Endodermal cell (in vitro differentiated cells): Measurements from ENCODE around the gene UPK2. TPM values are rescaled to one million over a fixed set of nuclear protein-coding genes. Genes with fewer than 3 reads are reported as not detected.
A peak's percentile ranks its signal among the peaks of the same experiment; 100 is the strongest.

ENCODE experiments used
- DNase-seq: peaks from one replicate; pipeline ENCODE4 v3.0.0-alpha.2; 2017
- H3K27ac ChIP-seq: 2 replicates; pipeline ENCODE4 v1.5.1; 2013; ENCODE audit warnings: mild to moderate bottlenecking, low read depth, low read length, moderate library complexity
- H3K27me3 ChIP-seq: 2 replicates; pipeline ENCODE4 v1.6.1; 2013; ENCODE audit warnings: mild to moderate bottlenecking, low read length, moderate library complexity; ENCODE audit not compliant: insufficient read depth, control insufficient read depth, poor library complexity, severe bottlenecking
- H3K36me3 ChIP-seq: 2 replicates; pipeline ENCODE4 v1.7.0; 2013; ENCODE audit warnings: mild to moderate bottlenecking, low read length, moderate library complexity; ENCODE audit not compliant: control insufficient read depth, insufficient read depth
- H3K4me1 ChIP-seq: one replicate; pipeline ENCODE4 v1.7.0; 2013; ENCODE audit warnings: low read length; ENCODE audit not compliant: control insufficient read depth, insufficient read depth
- H3K4me3 ChIP-seq: 2 replicates; pipeline ENCODE4 v1.5.1; 2013; ENCODE audit warnings: mild to moderate bottlenecking, low read length, moderate library complexity
- H3K9ac ChIP-seq: 2 replicates; pipeline ENCODE4 v1.6.1; 2013; ENCODE audit warnings: mild to moderate bottlenecking, low read length, moderate library complexity; ENCODE audit not compliant: poor library complexity, severe bottlenecking; ENCODE audit errors: extremely low read depth
- H3K9me3 ChIP-seq: 2 replicates; pipeline ENCODE4 v1.6.1; 2013; ENCODE audit warnings: mild to moderate bottlenecking, low read length, moderate library complexity; ENCODE audit not compliant: control insufficient read depth
- H3K27ac Mint-ChIP-seq: 2 replicates; pipeline ENCODE4 v1.8.0; 2020; ENCODE audit warnings: mixed read lengths
- H3K27me3 Mint-ChIP-seq: 2 replicates; pipeline ENCODE4 v1.8.0; 2021; ENCODE audit warnings: mild to moderate bottlenecking, mixed read lengths; ENCODE audit not compliant: insufficient read depth
- H3K36me3 Mint-ChIP-seq: 2 replicates; pipeline ENCODE4 v1.8.0; 2020; ENCODE audit warnings: low read depth, mixed read lengths
- H3K4me1 Mint-ChIP-seq: 2 replicates; pipeline ENCODE4 v1.8.0; 2020; ENCODE audit warnings: mixed read lengths
- H3K4me3 Mint-ChIP-seq: 2 replicates; pipeline ENCODE4 v1.8.0; 2020; ENCODE audit warnings: mild to moderate bottlenecking, moderate library complexity, mixed read lengths
- H3K9me3 Mint-ChIP-seq: 2 replicates; pipeline ENCODE4 v1.8.0; 2020; ENCODE audit warnings: mild to moderate bottlenecking, mixed read lengths
- WGBS, 2 experiments: methylation state at CpG; one replicate each; pipeline versions ENCODE4 v1.1.5 to v1.1.7; 2013; ENCODE audit warnings: missing lambda C conversion rate in 2 of 2, mixed read lengths in 1 of 2; ENCODE audit not compliant: insufficient coverage in 1 of 2, insufficient read length in 1 of 2; 5-methylcytosine and 5-hydroxymethylcytosine counted together
- total RNA-seq, 2 donors: library from RNA; stranded (reverse); fragmentation: NEBNext Ultra II Directional in 1 of 2; extraction: Animal tissue kit (Norgen Biotek cat#: 25700) in 1 of 2; gene quantifications; 2 replicates in 1 of 2; 3 replicates in 1 of 2; pipeline ENCODE4 v1.2.1, GENCODE V29; 2021
- TF ChIP-seq, protein P1 (sequence below): fragments of 200-600 bp; sonication (generic); conservative IDR thresholded peaks from 2 replicates; pipeline ENCODE4 v1.5.0; 2021; ENCODE audit warnings: antibody characterized with exemption, mild to moderate bottlenecking

The UPK2 gene
- total RNA-seq, 2 donors from 2014 or later = 0.38 TPM; not detected in 1

DNA sequence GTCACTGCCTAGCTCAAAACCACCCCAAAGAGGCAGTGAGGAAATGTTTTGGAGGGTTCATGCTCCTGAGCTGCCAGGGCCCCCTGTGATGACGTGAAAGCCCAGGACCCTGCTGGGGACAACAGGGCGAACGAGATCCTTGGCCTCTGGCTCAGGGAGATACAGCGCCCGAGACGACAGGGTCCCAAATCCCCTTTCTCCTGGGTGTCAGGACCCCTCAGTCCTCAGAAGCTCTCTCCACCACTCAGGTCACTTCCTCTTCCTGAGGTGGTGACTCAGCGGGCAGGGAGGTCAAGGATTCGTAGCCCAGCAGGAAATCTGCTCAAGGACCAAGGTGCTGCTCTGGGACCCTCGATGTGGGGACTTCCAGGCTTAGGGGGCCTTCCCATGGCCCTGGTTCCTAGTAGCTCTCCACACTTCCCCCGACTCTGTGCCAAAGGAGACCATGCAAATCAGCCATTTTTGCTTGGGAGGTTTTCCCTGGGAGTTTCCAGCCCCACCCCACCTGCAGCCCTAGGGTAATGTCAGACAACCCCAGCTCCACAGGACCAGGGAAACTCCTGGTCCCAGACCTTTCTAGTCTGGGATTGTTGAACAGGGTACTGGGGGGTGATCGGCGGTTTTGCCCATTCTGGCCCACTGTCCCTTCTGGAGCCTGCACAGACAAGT, 43.2 kb upstream of the UPK2 start:
- DNase-seq = no peak
- no peaks in the 10 kb centered on the region for H3K27me3 ChIP-seq
- Mint-ChIP-seq H3K36me3 (peaks cover 5% of the 10 kb centered on the region), H3K4me1 (peaks cover 72% of the 10 kb centered on the region), H3K27ac (peak overlapping the region; percentile 100), H3K27me3 (no peaks in the 10 kb centered on the region), H3K9me3 (no peaks in the 10 kb centered on the region), H3K4me3 (peak overlapping the region; percentile 57)
- H3K27ac ChIP-seq = peak overlapping the region; percentile 91
- TF ChIP-seq, protein P1, sequence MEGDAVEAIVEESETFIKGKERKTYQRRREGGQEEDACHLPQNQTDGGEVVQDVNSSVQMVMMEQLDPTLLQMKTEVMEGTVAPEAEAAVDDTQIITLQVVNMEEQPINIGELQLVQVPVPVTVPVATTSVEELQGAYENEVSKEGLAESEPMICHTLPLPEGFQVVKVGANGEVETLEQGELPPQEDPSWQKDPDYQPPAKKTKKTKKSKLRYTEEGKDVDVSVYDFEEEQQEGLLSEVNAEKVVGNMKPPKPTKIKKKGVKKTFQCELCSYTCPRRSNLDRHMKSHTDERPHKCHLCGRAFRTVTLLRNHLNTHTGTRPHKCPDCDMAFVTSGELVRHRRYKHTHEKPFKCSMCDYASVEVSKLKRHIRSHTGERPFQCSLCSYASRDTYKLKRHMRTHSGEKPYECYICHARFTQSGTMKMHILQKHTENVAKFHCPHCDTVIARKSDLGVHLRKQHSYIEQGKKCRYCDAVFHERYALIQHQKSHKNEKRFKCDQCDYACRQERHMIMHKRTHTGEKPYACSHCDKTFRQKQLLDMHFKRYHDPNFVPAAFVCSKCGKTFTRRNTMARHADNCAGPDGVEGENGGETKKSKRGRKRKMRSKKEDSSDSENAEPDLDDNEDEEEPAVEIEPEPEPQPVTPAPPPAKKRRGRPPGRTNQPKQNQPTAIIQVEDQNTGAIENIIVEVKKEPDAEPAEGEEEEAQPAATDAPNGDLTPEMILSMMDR = no peak
- 44 to 57% methylated on average over 10 to 12 of the region's 12 CpGs for WGBS, 2 experiments
- H3K4me3 ChIP-seq = peak overlapping the region; percentile 76
- peak overlapping the region; percentile 87 for H3K9ac ChIP-seq
- H3K4me1 ChIP-seq = peaks cover 52% of the 10 kb centered on the region
- H3K9me3 ChIP-seq = no peaks in the 10 kb centered on the region
- H3K36me3 ChIP-seq = peaks cover 19% of the 10 kb centered on the region

DNA sequence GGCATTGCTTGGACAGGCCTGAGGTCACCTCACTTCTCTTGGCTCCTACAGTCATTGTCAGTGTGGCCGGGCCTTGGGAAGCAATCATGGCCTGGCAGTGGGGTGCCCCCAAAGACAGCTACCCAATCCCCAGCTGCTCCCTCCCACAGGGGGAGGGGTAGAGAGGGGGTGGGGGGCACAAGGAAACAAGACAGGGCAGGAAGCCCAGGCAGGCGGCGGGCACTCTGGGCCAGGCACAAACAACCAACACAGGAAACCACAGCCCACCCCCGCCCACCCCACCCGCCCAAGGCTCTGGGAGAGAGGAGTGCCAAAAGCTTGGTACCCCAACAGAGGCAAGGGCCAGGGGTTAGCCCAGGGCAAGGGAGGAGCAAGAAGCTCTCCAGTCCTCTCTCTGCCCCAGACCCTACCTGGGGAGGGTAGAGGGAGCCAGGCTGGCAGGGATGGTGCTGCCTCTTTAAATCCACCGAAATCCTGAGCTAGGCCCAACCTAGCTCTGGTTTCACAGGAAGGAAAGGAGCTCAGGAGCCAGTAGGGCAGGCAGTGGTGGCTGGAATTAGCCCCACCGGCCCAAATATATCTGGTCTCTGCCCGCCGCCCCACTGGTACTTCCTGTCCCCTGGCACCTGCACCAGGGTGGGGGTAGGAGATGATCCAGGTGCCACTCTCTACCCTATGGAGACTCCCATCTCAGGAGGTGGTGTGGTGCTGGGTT, 42.5 kb upstream of the UPK2 start:
- peak; percentile 70 for DNase-seq
- H3K36me3 Mint-ChIP-seq = peaks cover 3% of the 10 kb centered on the region
- peak overlapping the region; percentile 100 for H3K27ac Mint-ChIP-seq
- H3K4me3 Mint-ChIP-seq = peak overlapping the region; percentile 21
- no peaks in the 10 kb centered on the region for H3K9me3 Mint-ChIP-seq
- Histone ChIP-seq H3K4me3 (no peak overlapping the region), H3K36me3 (peaks cover 12% of the 10 kb centered on the region), H3K27ac (peak overlapping the region; percentile 55), H3K4me1 (peaks cover 47% of the 10 kb centered on the region), H3K27me3 (no peaks in the 10 kb centered on the region), H3K9me3 (no peaks in the 10 kb centered on the region), H3K9ac (no peak overlapping the region)
- no peaks in the 10 kb centered on the region for H3K27me3 Mint-ChIP-seq
- WGBS, 2 experiments = 40 to 84% methylated on average over 1 to 7 of the region's 9 CpGs
- peaks cover 74% of the 10 kb centered on the region for H3K4me1 Mint-ChIP-seq
- TF ChIP-seq, protein P1 = no peak

DNA sequence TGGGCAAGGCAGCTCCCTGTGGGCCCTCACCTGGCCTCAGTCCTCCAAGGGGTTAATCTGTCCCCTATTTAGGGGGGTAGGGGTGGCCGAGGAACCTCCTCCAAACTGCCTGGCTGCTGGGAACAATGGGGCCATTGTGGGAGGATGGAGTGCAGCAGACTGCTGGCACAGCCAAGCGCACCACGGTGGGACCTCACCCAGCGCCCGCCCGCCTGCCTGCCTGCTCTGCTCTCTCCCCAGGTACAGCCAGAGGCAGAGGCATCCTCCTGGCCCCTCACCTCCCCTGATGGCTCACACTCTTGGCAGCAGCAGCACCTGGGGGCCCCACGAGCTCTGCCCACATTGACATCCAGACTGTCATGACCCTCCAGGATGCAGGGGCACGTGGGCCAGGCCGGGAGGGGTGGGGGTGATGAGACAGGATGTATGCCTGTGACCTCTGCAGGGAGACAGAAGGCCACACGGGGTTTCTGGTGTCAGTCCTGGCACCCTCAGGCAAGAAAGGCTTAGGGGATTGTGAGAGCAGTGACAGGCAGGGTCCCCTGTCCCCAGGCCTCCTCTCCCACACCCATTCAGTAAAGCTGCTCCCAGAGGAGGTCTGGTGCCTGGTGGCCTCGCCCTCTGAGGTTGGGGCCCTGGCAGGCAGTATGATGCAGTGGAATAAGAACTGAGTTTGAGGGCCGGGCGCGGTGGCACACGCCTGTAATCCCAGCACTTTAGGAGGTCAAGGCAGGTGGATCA, 41.8 kb upstream of the UPK2 start:
- DNase-seq = peak; percentile 68
- H3K27me3 Mint-ChIP-seq = no peaks in the 10 kb centered on the region
- peak overlapping the region; percentile 78 for H3K27ac Mint-ChIP-seq
- Histone ChIP-seq H3K27ac (peak overlapping the region; percentile 55), H3K4me1 (peaks cover 45% of the 10 kb centered on the region), H3K9ac (no peak overlapping the region), H3K27me3 (no peaks in the 10 kb centered on the region), H3K4me3 (no peak overlapping the region), H3K9me3 (no peaks in the 10 kb centered on the region), H3K36me3 (peaks cover 9% of the 10 kb centered on the region)
- TF ChIP-seq, protein P1 = no peak
- H3K4me1 Mint-ChIP-seq = peaks cover 73% of the 10 kb centered on the region
- H3K36me3 Mint-ChIP-seq = peaks cover 3% of the 10 kb centered on the region
- 75 to 76% methylated on average over 10 to 15 of the region's 15 CpGs for WGBS, 2 experiments
- no peaks in the 10 kb centered on the region for H3K9me3 Mint-ChIP-seq
- H3K4me3 Mint-ChIP-seq = peak overlapping the region; percentile 21
